ENCODE measurements around the gene CLEC18A. TPM values are rescaled to one million over a fixed set of nuclear protein-coding genes. Genes with fewer than 3 reads are reported as not detected.
"Not testable (repeated sequence)": the region's sequence is repeated elsewhere in the genome, so short reads cannot be mapped to it uniquely, and the experiment has no call there.

Gene CLEC18A
- total RNA-seq, 1 donor from 2014 or later = 3.4 TPM

DNA sequence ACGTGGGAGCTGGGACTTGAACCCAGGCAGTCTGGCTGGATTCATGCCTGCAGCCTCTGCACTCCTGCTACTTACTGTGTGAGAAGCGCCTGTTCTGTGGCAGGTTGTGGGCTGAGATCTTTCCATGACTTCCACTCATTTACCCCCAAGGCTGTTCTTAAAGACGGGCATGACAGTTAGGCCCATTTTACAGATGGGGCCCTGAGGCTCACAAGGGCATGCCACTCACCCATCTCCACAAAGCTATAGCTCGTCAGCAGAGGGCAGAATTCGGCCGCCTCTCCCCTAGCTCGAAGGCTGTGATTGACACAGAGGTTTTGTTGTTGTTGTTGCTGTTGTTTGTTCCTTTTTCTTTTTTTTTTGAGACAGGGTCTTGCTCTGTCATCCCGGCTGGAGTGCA, 21.8 kb downstream of the CLEC18A start:
- not testable (repeated sequence) for H3K36me3 ChIP-seq (ENCODE audit: insufficient read depth, low read length); FAIRE-seq

DNA sequence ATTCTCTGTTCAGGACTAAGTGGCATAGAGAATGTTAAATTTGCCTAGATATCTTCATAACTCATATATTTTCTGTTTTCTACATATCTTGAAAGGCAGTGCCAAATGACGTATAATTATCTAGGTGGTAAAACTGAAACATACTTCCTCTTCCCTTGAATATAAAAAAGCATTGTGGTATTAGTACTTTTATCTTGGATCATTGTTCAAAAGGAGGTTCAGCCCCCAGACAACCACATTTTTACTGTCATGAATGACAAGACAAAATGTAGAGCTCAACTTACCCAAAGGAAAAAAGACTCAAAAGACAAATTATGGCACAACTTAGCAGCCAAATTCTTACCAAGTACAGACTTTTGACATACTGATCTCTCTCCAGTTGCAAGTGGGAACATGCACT, 34.1 kb downstream of the CLEC18A start:
- H3K27ac ChIP-seq (ENCODE audit: low read depth, low read length); H3K4me3 Mint-ChIP-seq (ENCODE audit: unreplicated experiment); H3K4me1 ChIP-seq (ENCODE audit: insufficient read depth, low read length); H3K9me3 Mint-ChIP-seq (ENCODE audit: unreplicated experiment); H3K79me2 ChIP-seq (ENCODE audit: insufficient read depth, low read length); H3K4me2 ChIP-seq (ENCODE audit: low read length); H3K4me1 Mint-ChIP-seq (ENCODE audit: low read depth, unreplicated experiment); H3K27me3 ChIP-seq (ENCODE audit: insufficient read depth, low read length); DNase-seq (ENCODE audit: low read depth); H3K36me3 ChIP-seq (ENCODE audit: insufficient read depth, low read length); H3K27ac Mint-ChIP-seq (ENCODE audit: unreplicated experiment); H3K4me3 ChIP-seq (ENCODE audit: insufficient read depth, low read depth, low read length); FAIRE-seq; H3K27me3 Mint-ChIP-seq (ENCODE audit: low read depth, unreplicated experiment); H3K9ac ChIP-seq (ENCODE audit: low read length); H3K9me3 ChIP-seq (ENCODE audit: insufficient read depth, low read depth, low read length); H2AFZ ChIP-seq (ENCODE audit: low read depth, low read length); H4K20me1 ChIP-seq (ENCODE audit: insufficient read depth, low read length): not testable (repeated sequence)
- peaks cover 15% of the 10 kb centered on the region for H3K36me3 Mint-ChIP-seq (ENCODE audit: low read depth, unreplicated experiment)

More for the DNA sequence above, 21.8 kb downstream of the CLEC18A start:
- H3K4me1 ChIP-seq (ENCODE audit: insufficient read depth, low read length); H3K27me3 ChIP-seq (ENCODE audit: insufficient read depth, low read length); H3K27me3 Mint-ChIP-seq (ENCODE audit: low read depth, unreplicated experiment); H3K9ac ChIP-seq (ENCODE audit: low read length); H3K79me2 ChIP-seq (ENCODE audit: insufficient read depth, low read length); DNase-seq (ENCODE audit: low read depth); H4K20me1 ChIP-seq (ENCODE audit: insufficient read depth, low read length); H3K27ac Mint-ChIP-seq (ENCODE audit: unreplicated experiment); H3K4me3 Mint-ChIP-seq (ENCODE audit: unreplicated experiment); H3K27ac ChIP-seq (ENCODE audit: low read depth, low read length); H3K36me3 Mint-ChIP-seq (ENCODE audit: low read depth, unreplicated experiment); H3K4me1 Mint-ChIP-seq (ENCODE audit: low read depth, unreplicated experiment); H3K9me3 Mint-ChIP-seq (ENCODE audit: unreplicated experiment); H3K4me2 ChIP-seq (ENCODE audit: low read length); H2AFZ ChIP-seq (ENCODE audit: low read depth, low read length); H3K9me3 ChIP-seq (ENCODE audit: insufficient read depth, low read depth, low read length); H3K4me3 ChIP-seq (ENCODE audit: insufficient read depth, low read depth, low read length): not testable (repeated sequence)

DNA sequence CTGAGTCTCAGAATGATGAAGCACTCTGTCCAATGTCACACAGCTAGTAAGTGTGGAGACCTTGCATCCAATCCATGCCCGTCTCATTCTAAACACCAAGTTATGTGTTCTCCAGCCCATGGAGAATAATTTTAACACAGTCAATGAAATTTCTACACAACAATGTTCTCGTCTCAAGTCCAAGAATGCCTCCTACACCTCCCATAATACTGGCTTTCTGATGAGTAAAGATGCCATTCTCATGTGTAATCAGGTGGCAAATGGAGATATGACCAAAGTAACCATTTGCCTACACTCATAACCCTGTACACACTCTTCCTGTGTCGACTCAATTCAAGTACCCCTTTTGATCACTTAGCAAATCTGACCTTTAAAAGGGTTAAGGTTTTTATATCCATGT, 46.8 kb downstream of the CLEC18A start:
- Histone ChIP-seq H3K4me2 (ENCODE audit: low read length) (peak overlapping the region; percentile 19), H3K27ac (ENCODE audit: low read depth, low read length) (peak overlapping the region; percentile 0)
- H3K9ac ChIP-seq (ENCODE audit: low read length); H3K9me3 Mint-ChIP-seq (ENCODE audit: unreplicated experiment); H3K4me1 Mint-ChIP-seq (ENCODE audit: low read depth, unreplicated experiment); H3K27me3 ChIP-seq (ENCODE audit: insufficient read depth, low read length); H3K36me3 ChIP-seq (ENCODE audit: insufficient read depth, low read length); H3K4me3 Mint-ChIP-seq (ENCODE audit: unreplicated experiment); H3K79me2 ChIP-seq (ENCODE audit: insufficient read depth, low read length); H3K36me3 Mint-ChIP-seq (ENCODE audit: low read depth, unreplicated experiment); FAIRE-seq; H3K4me3 ChIP-seq (ENCODE audit: insufficient read depth, low read depth, low read length); H2AFZ ChIP-seq (ENCODE audit: low read depth, low read length); H3K4me1 ChIP-seq (ENCODE audit: insufficient read depth, low read length); H3K9me3 ChIP-seq (ENCODE audit: insufficient read depth, low read depth, low read length); H3K27me3 Mint-ChIP-seq (ENCODE audit: low read depth, unreplicated experiment); H4K20me1 ChIP-seq (ENCODE audit: insufficient read depth, low read length): not testable (repeated sequence)
- H3K27ac Mint-ChIP-seq (ENCODE audit: unreplicated experiment) = peak overlapping the region; percentile 1
- DNase-seq (ENCODE audit: low read depth) = peak; percentile 58

- not testable (repeated sequence) for H3K27me3 Mint-ChIP-seq (ENCODE audit: low read depth, unreplicated experiment); H3K27ac Mint-ChIP-seq (ENCODE audit: unreplicated experiment); H3K36me3 Mint-ChIP-seq (ENCODE audit: low read depth, unreplicated experiment); H3K9ac ChIP-seq (ENCODE audit: low read length); FAIRE-seq; H3K27me3 ChIP-seq (ENCODE audit: insufficient read depth, low read length); DNase-seq (ENCODE audit: low read depth); H2AFZ ChIP-seq (ENCODE audit: low read depth, low read length); H3K4me3 ChIP-seq (ENCODE audit: insufficient read depth, low read depth, low read length); H3K36me3 ChIP-seq (ENCODE audit: insufficient read depth, low read length); H3K4me3 Mint-ChIP-seq (ENCODE audit: unreplicated experiment); H4K20me1 ChIP-seq (ENCODE audit: insufficient read depth, low read length); H3K4me1 Mint-ChIP-seq (ENCODE audit: low read depth, unreplicated experiment); H3K4me2 ChIP-seq (ENCODE audit: low read length); H3K9me3 ChIP-seq (ENCODE audit: insufficient read depth, low read depth, low read length); H3K9me3 Mint-ChIP-seq (ENCODE audit: unreplicated experiment); H3K79me2 ChIP-seq (ENCODE audit: insufficient read depth, low read length); H3K27ac ChIP-seq (ENCODE audit: low read depth, low read length); H3K4me1 ChIP-seq (ENCODE audit: insufficient read depth, low read length)
Observed at GRCh38 chr16:69999801-70000200, 48.7 kb downstream of the CLEC18A start.

- not testable (repeated sequence) for DNase-seq (ENCODE audit: low read depth); H3K9me3 ChIP-seq (ENCODE audit: insufficient read depth, low read depth, low read length); H3K4me2 ChIP-seq (ENCODE audit: low read length); H3K9me3 Mint-ChIP-seq (ENCODE audit: unreplicated experiment); H3K27ac ChIP-seq (ENCODE audit: low read depth, low read length); H3K27me3 ChIP-seq (ENCODE audit: insufficient read depth, low read length); H3K36me3 ChIP-seq (ENCODE audit: insufficient read depth, low read length); H3K36me3 Mint-ChIP-seq (ENCODE audit: low read depth, unreplicated experiment); FAIRE-seq; H2AFZ ChIP-seq (ENCODE audit: low read depth, low read length); H3K4me3 ChIP-seq (ENCODE audit: insufficient read depth, low read depth, low read length); H3K4me3 Mint-ChIP-seq (ENCODE audit: unreplicated experiment); H3K27ac Mint-ChIP-seq (ENCODE audit: unreplicated experiment); H3K79me2 ChIP-seq (ENCODE audit: insufficient read depth, low read length); H3K27me3 Mint-ChIP-seq (ENCODE audit: low read depth, unreplicated experiment); H3K4me1 Mint-ChIP-seq (ENCODE audit: low read depth, unreplicated experiment); H4K20me1 ChIP-seq (ENCODE audit: insufficient read depth, low read length); H3K9ac ChIP-seq (ENCODE audit: low read length); H3K4me1 ChIP-seq (ENCODE audit: insufficient read depth, low read length)
Observed at GRCh38 chr16:70003511-70003910, 52.4 kb downstream of the CLEC18A start.

GRCh38 chr16:70008604-70009003, 57.5 kb downstream of the CLEC18A start:
- not testable (repeated sequence) for H3K9ac ChIP-seq (ENCODE audit: low read length); FAIRE-seq; H3K36me3 ChIP-seq (ENCODE audit: insufficient read depth, low read length); H2AFZ ChIP-seq (ENCODE audit: low read depth, low read length); DNase-seq (ENCODE audit: low read depth); H3K4me3 ChIP-seq (ENCODE audit: insufficient read depth, low read depth, low read length); H3K4me1 ChIP-seq (ENCODE audit: insufficient read depth, low read length); H3K9me3 ChIP-seq (ENCODE audit: insufficient read depth, low read depth, low read length); H3K9me3 Mint-ChIP-seq (ENCODE audit: unreplicated experiment); H3K4me3 Mint-ChIP-seq (ENCODE audit: unreplicated experiment); H3K27me3 Mint-ChIP-seq (ENCODE audit: low read depth, unreplicated experiment); H4K20me1 ChIP-seq (ENCODE audit: insufficient read depth, low read length); H3K79me2 ChIP-seq (ENCODE audit: insufficient read depth, low read length); H3K27ac ChIP-seq (ENCODE audit: low read depth, low read length); H3K4me1 Mint-ChIP-seq (ENCODE audit: low read depth, unreplicated experiment); H3K4me2 ChIP-seq (ENCODE audit: low read length); H3K27me3 ChIP-seq (ENCODE audit: insufficient read depth, low read length)
- Mint-ChIP-seq H3K27ac (ENCODE audit: unreplicated experiment) (peak overlapping the region; percentile 34), H3K36me3 (ENCODE audit: low read depth, unreplicated experiment) (peaks cover 18% of the 10 kb centered on the region)
